IPS-11a (cell line): ENCODE measurements around the gene UBE2E3.
"Not testable (repeated sequence)": the region's sequence is repeated elsewhere in the genome, so short reads cannot be mapped to it uniquely, and the experiment has no call there.

Experiments
- H3K4me3 ChIP-seq: one replicate; pipeline ENCODE4 v1.5.1; 2013; ENCODE audit warnings: low read depth, low read length, control low read depth

UBE2E3 gene

GRCh38 chr2:181025004-181025403 lies 44.6 kb downstream of the UBE2E3 start:
- H3K4me3 ChIP-seq = no peak overlapping the region

DNA sequence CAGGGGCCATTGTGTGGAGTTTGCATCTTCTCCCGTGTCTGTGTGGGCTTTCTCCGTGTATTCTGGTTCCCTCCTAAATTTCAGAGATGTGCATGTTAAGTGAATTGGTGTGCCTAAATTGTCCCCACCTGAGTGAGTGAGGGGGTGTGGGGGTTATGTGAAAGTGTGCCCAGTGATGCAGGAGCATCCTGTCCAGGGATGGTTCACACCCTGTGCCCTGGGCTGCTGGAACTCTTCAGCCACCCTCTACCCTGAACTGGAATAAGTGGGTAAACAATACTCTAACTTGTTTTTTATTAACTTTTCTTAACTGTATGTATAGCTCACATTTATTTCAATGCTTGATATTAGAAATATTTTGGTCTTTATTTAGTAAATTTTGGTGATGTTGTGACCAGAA lies 56.0 kb downstream of the UBE2E3 start:
- H3K4me3 ChIP-seq = no peak overlapping the region

DNA sequence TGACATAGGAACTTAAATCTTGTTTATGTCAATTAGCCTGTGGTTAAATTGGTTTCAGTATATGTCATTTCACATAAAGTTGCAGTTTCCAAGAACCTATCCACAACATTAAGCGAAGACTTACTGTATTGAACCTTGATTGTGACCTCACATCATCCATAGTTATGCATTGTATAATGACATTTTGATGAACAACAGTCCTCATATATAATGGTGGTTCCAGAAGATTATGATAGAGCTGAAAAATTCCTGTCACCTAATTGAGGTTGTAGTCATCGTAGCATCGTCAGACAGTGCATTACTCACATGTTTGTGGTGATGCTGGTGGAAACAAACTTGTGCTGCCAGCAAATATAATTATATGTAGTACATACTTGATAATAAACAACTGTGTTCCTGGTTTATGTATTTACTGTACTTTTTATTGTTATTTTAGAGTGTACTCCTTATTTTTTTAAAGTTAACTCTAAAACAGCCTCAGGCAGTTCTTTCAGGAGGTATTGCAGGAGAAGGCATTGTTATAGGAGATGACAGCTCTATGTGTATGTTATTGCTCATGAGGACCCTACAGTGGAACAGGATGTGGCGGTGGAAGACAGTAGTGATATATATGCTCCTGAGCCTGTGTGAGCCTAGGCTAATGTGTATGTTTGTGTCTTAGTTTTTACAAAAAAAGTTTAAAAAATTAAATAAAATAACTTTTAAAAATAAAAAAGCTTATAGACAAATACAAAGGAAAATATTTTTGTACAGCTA lies 56.6 kb downstream of the UBE2E3 start:
- H3K4me3 ChIP-seq = no peak overlapping the region

GRCh38 chr2:181037922-181038321 lies 57.5 kb downstream of the UBE2E3 start:
- H3K4me3 ChIP-seq = no peak overlapping the region

GRCh38 chr2:181038796-181039195 lies 58.4 kb downstream of the UBE2E3 start:
- no peak overlapping the region for H3K4me3 ChIP-seq

DNA sequence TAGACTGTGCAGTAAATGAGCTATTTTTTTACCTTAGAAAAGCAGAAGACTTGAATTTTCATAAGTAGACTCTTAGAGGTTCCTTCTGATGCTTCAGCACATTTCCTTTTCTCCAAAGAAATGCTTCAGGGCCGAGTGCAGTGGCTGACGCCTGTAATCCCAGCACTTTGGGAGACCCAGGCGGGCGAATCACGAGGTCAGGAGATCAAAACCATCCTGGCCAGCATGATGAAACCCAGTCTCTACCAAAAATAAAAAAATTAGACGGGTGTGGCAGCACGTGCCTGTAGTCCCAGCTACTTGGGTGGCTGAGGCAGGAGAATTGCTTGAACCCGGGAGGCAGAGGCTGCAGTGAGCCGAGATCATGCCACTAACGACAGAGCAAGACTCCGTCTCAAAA lies 60.4 kb downstream of the UBE2E3 start:
- not testable (repeated sequence) for H3K4me3 ChIP-seq

- no peak overlapping the region for H3K4me3 ChIP-seq
Observed at GRCh38 chr2:181041661-181042060, 61.3 kb downstream of the UBE2E3 start.

- no peak overlapping the region for H3K4me3 ChIP-seq
Observed at GRCh38 chr2:181042706-181043105, 62.3 kb downstream of the UBE2E3 start.

DNA sequence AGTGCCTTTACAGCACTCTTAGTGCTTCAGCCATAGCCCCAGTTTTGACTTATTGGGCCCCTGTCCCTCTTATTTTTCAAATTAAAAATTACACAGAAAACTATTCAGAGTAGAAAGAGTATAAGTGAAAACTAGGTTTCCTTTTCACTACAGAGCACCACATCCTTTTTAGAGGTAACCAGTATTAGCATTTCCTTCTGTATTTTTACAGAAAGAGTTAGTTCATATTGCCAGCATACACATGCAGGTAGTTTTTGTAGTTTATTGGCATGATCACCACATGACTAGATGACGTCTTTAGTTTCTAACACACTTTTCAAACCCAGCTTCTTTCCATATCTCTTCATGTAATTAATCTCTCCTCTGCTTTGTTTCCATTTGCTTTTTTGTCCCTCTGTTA lies 66.4 kb downstream of the UBE2E3 start:
- H3K4me3 ChIP-seq = no peak overlapping the region

GRCh38 chr2:181047829-181048228 lies 67.4 kb downstream of the UBE2E3 start:
- no peak overlapping the region for H3K4me3 ChIP-seq

DNA sequence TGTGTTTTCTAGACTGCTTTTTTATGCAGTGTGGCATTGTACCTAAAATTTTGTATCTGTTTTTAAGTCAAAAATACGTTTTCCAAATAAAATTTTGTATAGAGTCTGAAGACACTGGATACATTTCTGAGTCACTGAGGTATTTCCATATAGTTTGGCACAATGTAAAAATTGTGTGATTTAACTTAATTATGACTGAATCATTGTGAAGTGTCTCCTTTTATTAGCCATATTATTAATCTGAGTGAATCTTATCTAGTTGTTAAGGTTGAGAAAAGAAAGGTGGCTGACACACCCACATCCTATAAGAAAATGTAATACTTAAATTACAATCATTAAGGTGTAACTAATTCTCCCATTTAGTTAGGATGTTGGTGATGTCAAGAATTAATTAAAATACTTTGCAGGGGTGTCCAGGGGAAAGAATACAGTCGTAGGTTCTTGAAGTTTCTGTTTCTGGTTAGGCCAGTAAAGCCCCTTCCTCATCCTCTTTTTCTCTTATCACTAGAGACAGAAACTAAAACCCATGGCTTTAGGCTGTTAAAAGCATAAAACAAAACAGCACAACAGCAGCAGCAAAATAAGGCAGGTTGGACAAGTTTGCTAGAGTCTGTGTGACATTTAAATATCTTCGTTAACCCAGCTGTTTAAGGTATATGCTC lies 71.6 kb downstream of the UBE2E3 start:
- H3K4me3 ChIP-seq = no peak overlapping the region

DNA sequence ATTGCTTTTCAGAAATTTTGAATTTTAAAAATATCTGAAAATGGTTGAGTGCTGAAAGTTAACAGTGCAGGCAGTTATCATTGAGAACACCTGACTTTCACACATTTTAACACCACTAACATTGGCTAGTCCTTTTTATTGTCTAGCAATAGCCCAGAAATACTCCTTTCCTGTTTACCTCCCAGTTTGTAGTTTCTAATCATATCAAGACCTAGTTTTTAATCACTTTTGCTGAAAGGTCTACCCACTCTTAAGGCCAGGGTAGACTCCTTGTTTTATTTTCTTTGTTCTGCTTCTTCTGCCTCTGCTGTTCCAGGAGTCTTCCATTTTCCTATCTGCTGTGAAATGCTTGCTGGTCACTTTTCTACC lies 72.1 kb downstream of the UBE2E3 start:
- H3K4me3 ChIP-seq = no peak overlapping the region

GRCh38 chr2:181054256-181054655 lies 73.9 kb downstream of the UBE2E3 start:
- H3K4me3 ChIP-seq = no peak overlapping the region

DNA sequence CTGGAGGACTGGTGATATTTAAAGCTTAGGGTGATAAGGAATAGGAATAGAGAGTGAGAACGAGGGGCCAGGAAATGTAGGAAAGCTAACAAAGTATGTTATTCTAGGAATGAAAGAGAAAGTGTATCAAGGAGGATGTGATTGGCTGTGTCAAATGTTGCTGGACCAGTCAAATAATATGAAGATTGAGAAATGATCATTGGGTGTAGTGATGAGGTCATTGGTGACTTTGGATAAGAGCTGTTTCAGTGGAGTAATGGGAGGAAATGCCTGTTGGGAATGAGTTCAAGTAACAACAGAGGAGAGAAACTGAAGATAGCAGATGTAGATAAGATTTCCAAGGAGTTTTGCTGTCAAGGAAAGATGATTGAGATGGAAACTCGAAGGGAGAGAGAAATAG lies 74.4 kb downstream of the UBE2E3 start:
- H3K4me3 ChIP-seq = no peak overlapping the region

- no peak overlapping the region for H3K4me3 ChIP-seq
Observed at GRCh38 chr2:181058378-181059269, 78.2 kb downstream of the UBE2E3 start.

DNA sequence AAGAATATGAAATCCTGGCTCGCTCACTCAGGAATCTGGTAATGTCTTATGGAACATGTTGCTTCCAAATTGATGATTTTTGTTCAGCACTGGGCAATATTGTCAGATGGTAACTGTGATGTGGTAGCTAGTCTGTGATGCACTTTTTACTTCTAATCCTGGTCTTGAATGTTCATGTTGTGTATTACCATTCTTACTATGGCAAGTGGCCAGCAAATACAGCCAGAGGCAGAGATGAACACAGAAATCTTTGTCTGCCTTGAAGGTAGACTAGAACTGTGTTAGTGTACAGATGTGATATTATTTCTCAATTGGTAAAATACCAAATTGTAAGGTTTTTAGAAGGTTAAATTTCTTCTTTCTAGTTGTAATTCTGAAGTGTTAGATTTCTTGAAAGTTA lies 83.3 kb downstream of the UBE2E3 start:
- no peak overlapping the region for H3K4me3 ChIP-seq

- no peak overlapping the region for H3K4me3 ChIP-seq
Observed at GRCh38 chr2:181065458-181065857, 85.1 kb downstream of the UBE2E3 start.

- no peak overlapping the region for H3K4me3 ChIP-seq
Observed at GRCh38 chr2:181066333-181066732, 85.9 kb downstream of the UBE2E3 start.

DNA sequence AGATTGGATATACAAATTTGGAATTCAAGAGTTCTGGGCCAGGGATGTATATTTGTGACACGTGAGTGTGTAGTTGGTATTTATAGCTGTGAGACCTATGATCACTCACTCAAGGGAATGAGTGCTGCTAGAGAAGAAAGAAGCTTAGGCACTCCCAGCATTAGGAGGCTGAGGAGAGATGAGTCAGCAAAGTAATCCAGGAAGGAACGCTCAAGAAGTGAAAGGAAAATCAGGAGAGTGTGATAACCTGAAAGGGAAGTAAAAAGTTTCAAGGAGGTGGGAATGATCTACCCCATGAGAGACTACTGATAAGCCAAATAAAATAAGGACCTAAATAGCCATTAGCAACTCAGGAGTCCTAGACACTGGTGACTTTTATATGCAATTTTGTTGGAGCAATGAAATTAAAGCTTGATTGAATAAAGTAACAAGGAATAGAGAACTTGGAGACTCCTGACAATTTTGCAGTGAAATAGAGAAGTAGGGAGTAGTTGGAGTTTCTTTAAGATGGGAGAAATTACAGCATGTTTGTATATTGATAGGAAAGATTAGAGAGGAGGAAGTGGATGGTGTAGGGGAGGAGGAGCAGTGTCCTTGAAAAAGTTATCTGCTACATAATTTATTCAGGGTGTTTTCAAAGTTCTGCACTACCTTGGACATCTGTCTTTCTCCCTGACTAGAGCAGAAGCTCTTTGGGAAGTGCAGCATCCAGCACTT lies 89.9 kb downstream of the UBE2E3 start:
- no peak overlapping the region for H3K4me3 ChIP-seq

DNA sequence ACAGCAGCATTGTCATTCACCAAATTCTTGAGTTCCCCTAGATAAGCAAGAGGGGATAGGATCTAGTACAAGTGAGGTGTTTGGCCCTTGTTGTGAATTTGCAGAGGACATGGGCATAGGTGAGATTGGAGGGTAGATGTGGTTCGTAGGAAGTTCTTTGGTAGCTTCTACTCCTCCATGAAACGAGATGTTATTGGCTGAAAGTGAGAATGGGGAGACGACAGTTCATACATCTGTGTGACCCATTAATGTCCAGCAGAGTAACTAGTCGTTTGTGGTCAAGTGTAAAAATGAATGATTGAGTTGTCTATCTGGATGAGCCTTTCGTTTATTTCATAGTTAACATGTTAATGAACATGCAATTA lies 90.4 kb downstream of the UBE2E3 start:
- H3K4me3 ChIP-seq = no peak overlapping the region
